Smooth muscle cell (in vitro differentiated cells): Measurements from ENCODE around the gene TENM4. TPM values are rescaled to one million over a fixed set of nuclear protein-coding genes. Genes with fewer than 3 reads are reported as not detected.
"Not testable (repeated sequence)": the region's sequence is repeated elsewhere in the genome, so short reads cannot be mapped to it uniquely, and the experiment has no call there.

Experiments
- DNase-seq: peaks from one replicate; lab custom pipeline; 2025; ENCODE audit not compliant: unreplicated experiment; lab: John Stamatoyannopoulos, UW
- H2AFZ ChIP-seq: fragments of 200-600 bp; sonication (generic); 2 replicates; pipeline ENCODE4 v1.6.0; 2016; ENCODE audit warnings: antibody characterized with exemption, low read depth, mild to moderate bottlenecking
- H3F3A ChIP-seq: fragments of 200-600 bp; sonication (generic); 2 replicates; pipeline ENCODE4 v1.6.0; 2017; ENCODE audit warnings: antibody characterized with exemption, low read depth
- H3K27ac ChIP-seq: fragments of 200-600 bp; sonication (generic); 2 replicates; pipeline ENCODE4 v1.5.1; 2016; ENCODE audit warnings: low read depth, mild to moderate bottlenecking
- H3K27me3 ChIP-seq: fragments of 200-600 bp; sonication (generic); 2 replicates; pipeline ENCODE4 v1.6.1; 2016; ENCODE audit warnings: low read depth, mild to moderate bottlenecking
- H3K36me3 ChIP-seq: fragments of 200-600 bp; sonication (generic); 2 replicates; pipeline ENCODE4 v1.5.1; 2016; ENCODE audit warnings: low read depth
- H3K4me1 ChIP-seq: fragments of 200-600 bp; sonication (generic); 2 replicates; pipeline ENCODE4 v1.5.1; 2016; ENCODE audit warnings: low read depth
- H3K4me2 ChIP-seq: fragments of 200-600 bp; sonication (generic); 2 replicates; pipeline ENCODE4 v1.6.0; 2016; ENCODE audit warnings: mild to moderate bottlenecking
- H3K4me3 ChIP-seq: fragments of 200-600 bp; sonication (generic); 2 replicates; pipeline ENCODE4 v1.5.1; 2016; ENCODE audit warnings: mild to moderate bottlenecking
- H3K79me2 ChIP-seq: fragments of 200-600 bp; sonication (generic); 2 replicates; pipeline ENCODE4 v1.6.0; 2016; ENCODE audit warnings: low read depth, mild to moderate bottlenecking
- H3K9ac ChIP-seq: fragments of 200-600 bp; sonication (generic); 2 replicates; pipeline ENCODE4 v1.6.0; 2016; ENCODE audit warnings: low read depth
- H3K9me3 ChIP-seq: fragments of 200-600 bp; sonication (generic); replicated peaks from 2 replicates; pipeline ENCODE4 v1.5.1; 2016; ENCODE audit warnings: low read depth
- H4K20me1 ChIP-seq: fragments of 200-600 bp; sonication (generic); 2 replicates; pipeline ENCODE4 v1.6.0; 2016; ENCODE audit warnings: low read depth
- WGBS: methylation state at CpG from one replicate; pipeline ENCODE4 v1.1.7; 2016; ENCODE audit warnings: low lambda C conversion rate; 5-methylcytosine and 5-hydroxymethylcytosine counted together
- polyA plus RNA-seq: library from polyadenylated mRNA; unstranded; fragments of >200 nt; fragmentation: Nextera tagmentation; extraction: Ambion mirVana; gene quantifications from 2 replicates; pipeline ENCODE4 v1.2.1, GENCODE V29; 2016
- total RNA-seq: library from RNA; depleted of rRNA; stranded (reverse); fragments of >200 nt; gene quantifications from 2 replicates; pipeline ENCODE4 v1.2.3, GENCODE V29; 2014
- TF ChIP-seq, protein P1 (sequence below): fragments of 200-600 bp; sonication (generic); IDR thresholded peaks from 2 replicates; pipeline ENCODE4 v1.5.1; 2017; ENCODE audit warnings: borderline replicate concordance, mild to moderate bottlenecking, antibody characterized with exemption; ENCODE audit not compliant: insufficient read depth, poor library complexity, severe bottlenecking

The TENM4 gene
- total and polyA plus RNA-seq, 2 experiments from 2014 or later = 31.6 to 38.2 TPM

- Histone ChIP-seq H3K9me3 (no peaks in the 10 kb centered on the region), H3K27ac (no peak overlapping the region), H2AFZ (no peak overlapping the region), H3K27me3 (no peaks in the 10 kb centered on the region), H3K4me2 (no peak overlapping the region), H3K36me3 (no peaks in the 10 kb centered on the region), H4K20me1 (no peaks in the 10 kb centered on the region), H3K9ac (no peak overlapping the region), H3K4me3 (no peak overlapping the region), H3F3A (no peaks in the 10 kb centered on the region), H3K4me1 (no peaks in the 10 kb centered on the region), H3K79me2 (no peaks in the 10 kb centered on the region)
- TF ChIP-seq, protein P1, sequence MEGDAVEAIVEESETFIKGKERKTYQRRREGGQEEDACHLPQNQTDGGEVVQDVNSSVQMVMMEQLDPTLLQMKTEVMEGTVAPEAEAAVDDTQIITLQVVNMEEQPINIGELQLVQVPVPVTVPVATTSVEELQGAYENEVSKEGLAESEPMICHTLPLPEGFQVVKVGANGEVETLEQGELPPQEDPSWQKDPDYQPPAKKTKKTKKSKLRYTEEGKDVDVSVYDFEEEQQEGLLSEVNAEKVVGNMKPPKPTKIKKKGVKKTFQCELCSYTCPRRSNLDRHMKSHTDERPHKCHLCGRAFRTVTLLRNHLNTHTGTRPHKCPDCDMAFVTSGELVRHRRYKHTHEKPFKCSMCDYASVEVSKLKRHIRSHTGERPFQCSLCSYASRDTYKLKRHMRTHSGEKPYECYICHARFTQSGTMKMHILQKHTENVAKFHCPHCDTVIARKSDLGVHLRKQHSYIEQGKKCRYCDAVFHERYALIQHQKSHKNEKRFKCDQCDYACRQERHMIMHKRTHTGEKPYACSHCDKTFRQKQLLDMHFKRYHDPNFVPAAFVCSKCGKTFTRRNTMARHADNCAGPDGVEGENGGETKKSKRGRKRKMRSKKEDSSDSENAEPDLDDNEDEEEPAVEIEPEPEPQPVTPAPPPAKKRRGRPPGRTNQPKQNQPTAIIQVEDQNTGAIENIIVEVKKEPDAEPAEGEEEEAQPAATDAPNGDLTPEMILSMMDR = no peak
- DNase-seq = no peak
- WGBS = 67% methylated on average over 3 of the region's 3 CpGs
Measured at GRCh38 chr11:78981153-78981552, 459.7 kb downstream of the TENM4 start.

GRCh38 chr11:78978831-78979230, 462.0 kb downstream of the TENM4 start:
- Histone ChIP-seq H3K4me1 (no peaks in the 10 kb centered on the region), H3K4me3 (no peak overlapping the region), H3K4me2 (no peak overlapping the region), H3K36me3 (no peaks in the 10 kb centered on the region), H3K79me2 (no peaks in the 10 kb centered on the region), H4K20me1 (no peaks in the 10 kb centered on the region), H2AFZ (no peak overlapping the region), H3K27ac (no peak overlapping the region), H3F3A (no peaks in the 10 kb centered on the region), H3K27me3 (no peaks in the 10 kb centered on the region), H3K9me3 (no peaks in the 10 kb centered on the region), H3K9ac (no peak overlapping the region)
- no peak for DNase-seq
- TF ChIP-seq, protein P1 = no peak
- 94% methylated on average over 2 of the region's 2 CpGs for WGBS

GRCh38 chr11:78977848-78978247, 463.0 kb downstream of the TENM4 start:
- not testable (repeated sequence) for H3K79me2 ChIP-seq, H3K9me3 ChIP-seq, H3K4me2 ChIP-seq, H3K4me1 ChIP-seq, H3K27ac ChIP-seq, H3K36me3 ChIP-seq, H3F3A ChIP-seq, H2AFZ ChIP-seq, DNase-seq, H3K9ac ChIP-seq, H3K4me3 ChIP-seq, H4K20me1 ChIP-seq, H3K27me3 ChIP-seq
- 97% methylated on average over 3 of the region's 3 CpGs for WGBS

GRCh38 chr11:78977009-78977408, 463.8 kb downstream of the TENM4 start:
- Histone ChIP-seq H3K36me3 (no peaks in the 10 kb centered on the region), H3K27me3 (no peaks in the 10 kb centered on the region), H3K4me2 (no peak overlapping the region), H3K9ac (no peak overlapping the region), H3K4me3 (no peak overlapping the region), H4K20me1 (no peaks in the 10 kb centered on the region), H3K9me3 (no peaks in the 10 kb centered on the region), H3K27ac (no peak overlapping the region), H3K4me1 (no peaks in the 10 kb centered on the region), H2AFZ (no peak overlapping the region), H3K79me2 (no peaks in the 10 kb centered on the region), H3F3A (no peaks in the 10 kb centered on the region)
- TF ChIP-seq, protein P1 = no peak
- 90% methylated on average over 3 of the region's 3 CpGs for WGBS
- DNase-seq = no peak
